Stimulated activated CD4-positive, alpha-beta T cell treated with anti-CD3 and anti-CD28 coated beads, Interleukin-4, amount 100 ng/mL, for 48 hours (primary cell): Measurements from ENCODE around the gene BRSK2.

Experiments
- DNase-seq, 2 donors: peaks; one replicate each; pipeline ENCODE4 v3.0.0-alpha.2; 2020; ENCODE audit warnings: low read depth in 2 of 2

Gene BRSK2

DNA sequence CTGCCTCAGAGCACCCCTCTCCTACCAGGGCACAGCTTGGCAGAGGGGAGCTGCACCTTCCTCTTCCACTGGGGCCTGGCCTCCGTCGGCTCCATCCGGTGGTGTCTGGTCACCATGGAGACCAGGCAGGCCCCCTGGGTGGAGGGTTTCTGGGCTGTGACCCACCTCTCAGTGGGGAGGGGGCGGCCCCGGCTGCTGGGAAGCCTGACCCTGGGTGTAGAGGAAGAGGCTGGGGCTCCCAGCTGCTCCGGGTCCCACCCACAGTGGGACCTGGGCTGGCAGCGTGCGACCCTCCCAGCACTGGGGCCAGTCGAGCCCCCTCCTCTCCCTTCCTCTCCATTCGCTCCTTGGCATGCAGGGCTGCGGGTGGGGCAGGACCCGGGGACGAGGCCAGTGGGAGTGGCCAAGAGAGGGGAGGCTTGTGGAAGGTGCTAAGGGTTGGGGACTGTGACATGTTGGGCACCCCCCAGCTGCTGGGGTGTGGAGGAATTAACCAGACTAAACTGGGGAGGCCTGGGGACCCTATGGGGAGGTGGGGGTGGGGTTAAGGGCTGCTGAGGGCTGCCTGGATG, 46.8 kb downstream of the BRSK2 start:
- DNase-seq = no peak

- no peak for DNase-seq
Observed at GRCh38 chr11:1437500-1437899, 47.8 kb downstream of the BRSK2 start.

DNA sequence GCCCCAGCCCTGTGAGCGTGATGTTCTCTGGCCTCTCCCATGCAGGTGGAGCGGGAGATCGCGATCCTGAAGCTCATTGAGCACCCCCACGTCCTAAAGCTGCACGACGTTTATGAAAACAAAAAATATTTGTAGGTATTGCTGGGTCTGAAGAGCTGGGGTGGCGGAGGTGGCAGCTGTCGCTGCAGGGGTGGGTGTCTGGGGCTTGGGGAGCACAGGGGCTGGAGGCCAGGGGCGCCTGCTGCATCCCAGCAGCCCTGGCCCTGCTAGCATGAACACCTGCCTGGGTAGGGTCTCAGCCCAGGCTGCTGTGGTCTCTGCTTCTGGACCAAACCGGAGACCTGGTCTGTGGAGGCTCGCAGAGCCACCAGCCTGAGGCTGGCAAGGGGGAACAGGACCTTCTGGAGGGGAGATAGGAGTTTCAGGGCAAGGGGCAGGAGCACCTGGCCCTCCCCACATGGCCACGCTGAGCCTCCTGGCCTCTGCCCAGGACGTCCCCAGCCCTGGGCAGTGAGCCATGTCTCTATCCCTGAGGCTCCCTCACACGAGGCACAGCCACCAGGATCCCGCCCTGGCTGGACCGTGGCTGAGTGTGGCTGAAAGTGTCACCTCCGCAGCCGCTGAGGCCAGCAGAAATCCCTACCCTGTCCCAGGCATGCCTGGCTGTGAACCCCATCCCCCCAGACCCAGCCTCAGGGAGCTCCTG, 48.7 kb downstream of the BRSK2 start:
- no peak for DNase-seq

DNA sequence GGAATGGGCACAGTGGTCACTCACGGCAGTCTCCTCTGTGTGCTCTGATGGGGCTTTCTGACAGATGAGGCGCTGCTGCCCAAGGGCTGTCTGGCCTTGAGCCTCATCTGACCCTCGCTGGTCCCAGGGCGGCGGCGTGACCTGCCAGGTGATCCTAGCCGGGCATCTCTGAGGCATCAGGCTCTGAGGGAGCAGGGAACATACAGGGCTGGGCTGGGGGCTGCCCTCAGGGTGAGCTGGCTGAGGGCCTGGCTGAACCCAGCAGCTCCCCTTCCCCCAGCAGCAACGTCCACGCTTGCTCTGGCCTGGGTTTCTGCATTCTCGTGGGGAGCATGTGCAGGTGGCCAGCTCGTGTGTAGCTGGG, 49.2 kb downstream of the BRSK2 start:
- no peak for DNase-seq

DNA sequence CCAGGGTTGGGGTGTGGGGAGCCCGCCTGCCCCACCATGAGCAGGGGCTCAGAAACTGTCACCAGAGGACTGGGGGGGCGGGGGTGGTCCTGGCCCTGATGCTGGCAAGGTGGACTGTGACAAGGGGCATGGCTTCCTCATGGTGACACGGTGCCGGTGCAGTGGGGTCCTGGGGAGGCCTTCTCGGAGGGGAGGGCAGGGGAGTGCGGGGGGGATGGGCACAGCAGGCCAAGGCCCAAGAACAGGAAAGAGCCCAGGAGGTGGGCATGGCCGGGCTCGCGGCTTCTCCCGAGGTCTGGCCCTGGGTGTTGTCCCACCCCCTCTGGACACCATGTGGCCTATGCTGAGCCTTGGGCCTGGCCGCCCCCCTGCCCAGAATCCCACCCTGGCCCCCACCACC, 49.6 kb downstream of the BRSK2 start:
- DNase-seq = no peak

GRCh38 chr11:1440066-1440465, 50.3 kb downstream of the BRSK2 start:
- no peak for DNase-seq

- no peak for DNase-seq
Observed at GRCh38 chr11:1440496-1440895, 50.8 kb downstream of the BRSK2 start.

DNA sequence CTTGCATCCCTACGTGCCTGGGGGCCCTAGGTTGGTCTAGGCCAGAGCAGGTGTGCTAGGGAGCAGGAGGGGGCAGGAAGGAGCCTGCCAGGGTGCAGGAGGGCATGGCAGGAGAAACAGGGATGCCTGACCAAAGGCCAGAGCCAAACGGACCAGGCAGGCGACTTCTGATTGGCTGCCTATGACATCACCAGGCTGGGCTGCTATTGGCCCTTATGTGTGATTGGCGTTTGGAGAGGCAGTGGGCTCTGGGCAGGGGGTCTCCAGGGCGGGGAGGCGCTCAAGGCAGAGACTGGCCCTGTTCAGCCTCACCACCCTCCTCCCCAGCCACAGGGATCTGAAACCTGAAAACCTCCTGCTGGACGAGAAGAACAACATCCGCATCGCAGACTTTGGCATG, 52.4 kb downstream of the BRSK2 start:
- DNase-seq = no peak

- DNase-seq = no peak
Observed at GRCh38 chr11:1442807-1443366, 53.2 kb downstream of the BRSK2 start.

DNA sequence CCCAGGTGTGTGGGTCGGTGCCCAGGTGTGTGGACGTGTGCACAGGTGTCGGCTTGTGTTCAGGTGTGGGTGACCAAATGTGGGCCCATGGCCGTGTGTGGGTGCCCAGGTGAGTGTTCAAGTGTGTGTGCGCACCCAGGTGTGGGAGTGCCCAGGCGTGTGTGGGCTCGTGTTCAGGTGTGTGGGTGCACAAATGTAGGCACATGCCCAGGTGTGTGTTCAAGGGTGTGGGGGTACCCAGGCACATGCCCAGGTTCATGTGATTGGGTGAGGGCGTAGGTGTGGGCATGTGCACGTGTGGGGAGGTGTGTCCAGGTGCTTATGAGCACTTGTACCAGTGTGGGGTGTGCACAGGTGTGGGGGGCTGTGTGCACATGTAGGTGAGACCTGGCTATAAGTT, 54.0 kb downstream of the BRSK2 start:
- no peak for DNase-seq

DNA sequence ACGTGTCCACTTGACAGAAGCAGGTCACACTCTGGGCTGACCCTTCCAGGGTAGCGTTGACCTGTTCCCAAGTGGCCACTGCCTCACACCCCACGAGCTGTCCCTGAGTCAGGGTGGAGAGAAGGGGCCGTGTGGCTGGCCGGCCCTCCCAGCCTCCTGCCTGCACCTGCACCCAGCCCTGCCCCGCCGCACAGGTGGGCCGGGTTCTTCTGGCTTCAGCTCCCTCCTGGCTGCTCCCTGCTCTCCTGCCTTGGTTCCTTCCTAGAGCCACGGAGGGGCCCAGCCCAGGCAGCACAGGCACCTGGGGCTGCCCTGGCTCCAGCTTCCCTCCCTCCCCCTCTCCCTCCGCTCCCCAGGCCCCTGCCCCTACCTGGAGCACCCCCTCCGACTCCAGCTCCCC, 54.6 kb downstream of the BRSK2 start:
- no peak for DNase-seq

DNA sequence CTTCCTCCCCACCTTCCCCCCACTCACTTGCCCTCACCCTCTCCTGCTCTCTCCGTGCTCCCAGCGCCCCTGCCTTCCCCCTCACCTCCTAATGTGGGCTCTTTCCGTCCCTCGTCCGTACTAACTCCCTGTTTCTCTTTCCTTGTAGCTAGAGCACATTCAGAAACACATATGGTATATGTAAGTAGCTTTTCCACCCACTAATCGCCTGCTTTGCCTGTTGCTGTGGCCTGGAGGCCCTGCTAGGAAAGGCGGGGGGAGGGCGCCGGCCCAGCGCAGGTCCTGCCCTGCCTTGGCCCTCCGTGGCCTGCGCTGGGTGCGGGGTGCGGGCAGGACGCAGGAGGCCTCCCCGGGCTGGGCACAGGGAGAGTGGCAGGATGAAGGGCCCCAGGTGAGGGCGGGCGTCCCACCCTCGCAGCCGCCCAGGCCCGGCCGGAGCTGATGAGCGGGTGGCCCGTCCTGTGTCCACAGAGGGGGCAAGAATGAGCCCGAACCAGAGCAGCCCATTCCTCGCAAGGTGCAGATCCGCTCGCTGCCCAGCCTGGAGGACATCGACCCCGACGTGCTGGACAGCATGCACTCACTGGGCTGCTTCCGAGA, 55.2 kb downstream of the BRSK2 start:
- no peak for DNase-seq

GRCh38 chr11:1445741-1446445, 56.2 kb downstream of the BRSK2 start:
- DNase-seq = no peak

DNA sequence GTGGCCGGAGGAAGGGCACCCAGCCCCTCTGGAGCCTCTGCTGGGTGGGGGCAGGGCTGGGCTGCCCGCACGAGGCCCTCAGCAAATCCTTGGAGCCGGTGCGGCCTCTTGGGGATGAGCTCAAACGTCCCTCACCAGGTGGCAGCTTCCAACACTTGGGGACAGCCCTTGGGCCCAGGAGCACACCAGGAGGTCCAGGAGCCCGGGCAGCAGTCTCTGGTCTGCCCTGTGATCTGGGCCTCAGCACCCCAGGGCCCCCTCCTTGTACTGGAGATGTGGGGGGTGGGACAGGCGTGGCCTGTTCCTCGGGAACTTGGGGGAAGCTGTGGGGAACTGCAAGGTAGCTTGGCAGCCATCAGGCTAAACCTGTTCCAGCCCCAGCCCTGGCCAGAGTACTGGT, 56.9 kb downstream of the BRSK2 start:
- no peak for DNase-seq

DNA sequence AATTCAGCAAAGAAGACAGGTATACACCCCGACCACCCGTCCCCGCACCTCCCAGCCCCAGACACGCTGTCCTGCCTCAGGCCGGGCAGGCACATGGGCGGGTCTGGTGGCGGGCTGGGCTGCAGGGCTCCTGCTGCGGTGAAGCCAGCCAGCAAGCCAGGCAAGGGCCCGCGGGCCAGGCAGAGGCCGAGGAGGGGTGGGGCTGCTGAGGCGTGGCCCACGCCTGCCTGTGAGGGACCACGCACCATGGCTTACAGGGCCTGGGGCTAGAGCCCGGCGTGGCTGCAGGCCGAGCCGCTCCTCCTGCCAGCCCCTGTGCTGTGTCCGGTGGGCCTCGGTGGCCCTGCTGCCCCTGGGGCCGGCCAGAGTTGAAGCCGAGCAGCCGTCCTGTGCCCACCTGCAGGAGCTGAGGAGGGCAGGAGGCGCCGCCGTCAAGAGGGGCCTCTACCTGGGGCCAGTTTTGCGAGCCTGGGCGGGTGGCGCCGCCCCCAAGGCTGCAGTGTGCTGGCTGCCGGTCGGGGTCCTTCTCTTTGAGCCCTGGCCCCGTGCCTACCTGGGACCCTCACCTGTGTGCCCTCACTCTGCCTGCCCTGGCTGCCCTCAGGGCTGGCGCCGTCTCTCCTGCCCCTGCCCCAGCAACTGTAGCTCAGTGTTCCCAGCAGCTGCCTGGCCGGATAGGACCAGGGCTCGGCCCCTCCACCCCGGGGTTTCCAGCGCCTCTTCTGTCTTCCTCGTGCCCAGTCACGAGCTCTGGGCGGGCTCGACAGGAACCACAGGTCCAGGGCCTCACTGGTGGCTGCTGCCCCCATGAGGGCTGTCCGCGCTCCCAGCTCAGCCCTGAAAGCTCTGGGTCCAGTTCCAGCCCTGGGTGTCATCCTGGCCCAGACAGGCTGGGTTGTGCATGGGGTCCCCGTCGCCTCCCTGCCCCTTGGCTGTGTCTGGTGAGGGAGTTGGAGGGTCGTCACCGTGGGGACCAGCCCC, 58.4 kb downstream of the BRSK2 start:
- no peak for DNase-seq

- no peak for DNase-seq
Observed at GRCh38 chr11:1448882-1449281, 59.1 kb downstream of the BRSK2 start.

GRCh38 chr11:1449490-1450243, 59.9 kb downstream of the BRSK2 start:
- DNase-seq = no peak

GRCh38 chr11:1450344-1450875, 60.7 kb downstream of the BRSK2 start:
- DNase-seq = no peak

- no peak for DNase-seq
Observed at GRCh38 chr11:1450949-1451710, 61.4 kb downstream of the BRSK2 start.
